Right atrium auricular region (tissue), 2 donors: ENCODE data around the gene PRR15L. TPM values are rescaled to one million over a fixed set of nuclear protein-coding genes. Genes with fewer than 3 reads are reported as not detected.
"Not testable (repeated sequence)": the region's sequence is repeated elsewhere in the genome, so short reads cannot be mapped to it uniquely, and the experiment has no call there.

ENCODE experiments used
- DNase-seq: peaks from one replicate; pipeline ENCODE4 v3.0.0-alpha.2; 2019; ENCODE audit warnings: low spot score
- H3K27ac ChIP-seq, 2 donors: fragments of 200-600 bp; sonication (generic); 1 replicate in 1 of 2; 2 replicates in 1 of 2; pipeline ENCODE4 v1.5.1; 2016 to 2019
- H3K27me3 ChIP-seq, 2 donors: fragments of 200-600 bp; sonication (generic); one replicate each; pipeline versions ENCODE4 v1.5.1 to v1.6.0; 2017 to 2019
- H3K36me3 ChIP-seq: fragments of 200-600 bp; sonication (generic); one replicate; pipeline ENCODE4 v1.5.1; 2016
- H3K4me1 ChIP-seq, 2 donors: fragments of 200-600 bp; sonication (generic); one replicate each; pipeline versions ENCODE4 v1.5.1 to v1.6.0; 2017 to 2019
- H3K4me3 ChIP-seq, 2 donors: fragments of 200-600 bp; sonication (generic); 1 replicate in 1 of 2; 2 replicates in 1 of 2; pipeline ENCODE4 v1.5.1; 2017 to 2019; ENCODE audit warnings: mild to moderate bottlenecking in 1 of 2, moderate library complexity in 1 of 2
- H3K9me3 ChIP-seq, 2 donors: fragments of 200-600 bp; sonication (generic); one replicate each; pipeline ENCODE4 v1.5.1; 2019
- total RNA-seq, 2 donors: library from RNA; depleted of rRNA; stranded (reverse); fragments of >200 nt; gene quantifications; one replicate each; pipeline ENCODE4 v1.1.0, GENCODE V29; 2016
- TF ChIP-seq, protein P1 (sequence below), 2 donors: fragments of 200-600 bp; sonication (generic); IDR thresholded peaks; one replicate each; pipeline ENCODE4 v1.5.1; 2019; ENCODE audit warnings: antibody characterized with exemption in 2 of 2

PRR15L gene
- total RNA-seq, 2 donors from 2014 or later: 1.2 to 6.5 TPM

- Histone ChIP-seq H3K27ac (no peak overlapping the region), H3K9me3 (no peaks in the 10 kb centered on the region), H3K36me3 (no peaks in the 10 kb centered on the region), H3K4me1 (peaks cover 0 to 12% of the 10 kb centered on the region in 2 donors), H3K4me3 (no peak overlapping the region), H3K27me3 (no peaks in the 10 kb centered on the region)
- no peak for DNase-seq
- TF ChIP-seq, protein P1, sequence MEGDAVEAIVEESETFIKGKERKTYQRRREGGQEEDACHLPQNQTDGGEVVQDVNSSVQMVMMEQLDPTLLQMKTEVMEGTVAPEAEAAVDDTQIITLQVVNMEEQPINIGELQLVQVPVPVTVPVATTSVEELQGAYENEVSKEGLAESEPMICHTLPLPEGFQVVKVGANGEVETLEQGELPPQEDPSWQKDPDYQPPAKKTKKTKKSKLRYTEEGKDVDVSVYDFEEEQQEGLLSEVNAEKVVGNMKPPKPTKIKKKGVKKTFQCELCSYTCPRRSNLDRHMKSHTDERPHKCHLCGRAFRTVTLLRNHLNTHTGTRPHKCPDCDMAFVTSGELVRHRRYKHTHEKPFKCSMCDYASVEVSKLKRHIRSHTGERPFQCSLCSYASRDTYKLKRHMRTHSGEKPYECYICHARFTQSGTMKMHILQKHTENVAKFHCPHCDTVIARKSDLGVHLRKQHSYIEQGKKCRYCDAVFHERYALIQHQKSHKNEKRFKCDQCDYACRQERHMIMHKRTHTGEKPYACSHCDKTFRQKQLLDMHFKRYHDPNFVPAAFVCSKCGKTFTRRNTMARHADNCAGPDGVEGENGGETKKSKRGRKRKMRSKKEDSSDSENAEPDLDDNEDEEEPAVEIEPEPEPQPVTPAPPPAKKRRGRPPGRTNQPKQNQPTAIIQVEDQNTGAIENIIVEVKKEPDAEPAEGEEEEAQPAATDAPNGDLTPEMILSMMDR (IDR thresholded peaks at IDR 0.05): no peak
Measured at GRCh38 chr17:47935961-47936360, 21.7 kb downstream of the PRR15L start.

DNA sequence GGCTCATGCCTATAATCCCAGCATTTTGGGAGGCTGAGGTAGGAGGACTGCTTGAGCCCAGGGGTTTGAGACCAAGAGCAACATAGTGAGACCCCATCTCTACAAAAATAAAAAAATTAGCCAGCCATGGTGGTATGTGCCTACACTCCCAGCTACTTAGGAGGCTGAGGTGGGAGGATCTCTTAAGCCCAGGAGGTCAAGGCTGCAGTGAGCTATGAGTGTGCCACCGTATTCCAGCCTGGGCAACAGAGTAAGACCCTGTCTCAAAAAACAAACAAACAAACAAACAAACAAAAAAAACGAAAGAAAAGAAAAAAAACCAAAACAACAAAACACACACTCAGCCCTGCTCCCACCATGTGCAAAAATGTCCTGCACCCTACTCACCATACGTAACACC is 22.2 kb downstream of the PRR15L start:
- H3K4me3 ChIP-seq, H3K4me1 ChIP-seq, H3K9me3 ChIP-seq, H3K36me3 ChIP-seq, H3K27me3 ChIP-seq, DNase-seq, H3K27ac ChIP-seq: not testable (repeated sequence)

DNA sequence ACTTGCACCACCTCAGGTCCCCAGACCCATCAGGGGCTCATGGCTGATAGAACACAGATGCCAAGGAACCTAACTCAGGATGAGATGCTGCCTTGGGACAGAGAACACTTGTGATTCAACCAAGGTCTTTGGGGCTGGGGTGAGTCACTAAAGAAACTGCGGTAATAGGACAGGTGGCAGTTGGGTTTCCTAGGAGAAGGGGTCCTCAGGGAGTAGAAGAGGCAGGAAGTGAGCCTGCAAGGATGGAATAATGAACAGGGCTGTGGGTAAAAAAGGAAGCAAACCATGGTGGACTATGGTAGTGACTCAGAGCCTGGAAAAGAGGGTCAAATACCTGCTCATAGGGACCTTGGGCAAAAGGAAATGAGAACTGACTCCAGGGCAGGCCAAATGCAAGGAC is 22.8 kb downstream of the PRR15L start:
- DNase-seq: no peak
- Histone ChIP-seq H3K27ac (no peak overlapping the region), H3K4me3 (no peak overlapping the region), H3K4me1 (peaks cover 0 to 5% of the 10 kb centered on the region in 2 donors), H3K36me3 (no peaks in the 10 kb centered on the region), H3K9me3 (no peaks in the 10 kb centered on the region), H3K27me3 (no peaks in the 10 kb centered on the region)
- TF ChIP-seq, protein P1 (IDR thresholded peaks at IDR 0.05): no peak

GRCh38 chr17:47931848-47932247 is 25.8 kb downstream of the PRR15L start:
- Histone ChIP-seq H3K4me1 (peaks cover 0 to 10% of the 10 kb centered on the region in 2 donors), H3K27ac (no peak overlapping the region), H3K9me3 (no peaks in the 10 kb centered on the region), H3K4me3 (no peak overlapping the region), H3K36me3 (peaks cover under 1% of the 10 kb centered on the region), H3K27me3 (no peaks in the 10 kb centered on the region)
- no peak for DNase-seq
- TF ChIP-seq, protein P1 (IDR thresholded peaks at IDR 0.05): no peak

DNA sequence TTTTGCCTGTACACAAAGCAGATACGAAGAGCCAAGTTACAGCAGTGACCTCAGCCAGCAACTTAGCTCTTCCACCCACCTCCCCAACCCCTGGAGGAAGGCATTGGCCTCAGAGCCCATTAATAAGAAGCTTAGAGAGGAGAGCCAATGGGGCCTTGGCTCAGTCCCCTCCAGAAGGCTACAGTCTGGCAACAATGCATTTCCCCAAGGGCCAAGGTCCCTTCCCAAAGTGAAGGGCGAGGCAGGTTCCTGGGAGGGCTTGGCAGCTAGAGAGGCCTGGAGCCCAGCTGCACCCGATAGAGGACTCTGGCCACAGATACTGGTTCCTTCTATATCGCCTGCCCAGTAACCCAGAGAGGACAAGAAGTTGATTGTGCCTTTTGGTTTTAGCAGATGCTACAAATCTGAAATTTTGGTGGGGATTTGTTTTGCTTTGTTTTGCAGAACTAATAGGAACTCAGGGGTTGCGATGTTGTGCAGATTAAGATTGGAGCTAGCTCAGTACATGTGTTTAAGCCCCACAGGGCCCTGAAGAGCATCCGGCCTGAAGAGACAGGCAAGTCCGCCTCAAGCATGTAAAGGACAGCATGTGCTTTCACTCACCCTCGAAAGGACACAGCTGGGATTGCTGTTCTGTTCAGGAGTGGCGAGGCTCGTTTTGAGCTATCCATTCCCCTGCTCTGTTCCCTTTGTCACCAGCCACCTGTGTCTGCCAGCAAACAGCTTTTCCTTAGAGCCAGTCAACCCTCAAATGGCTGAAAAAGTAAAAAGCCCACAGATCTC is 28.3 kb downstream of the PRR15L start:
- Histone ChIP-seq H3K9me3 (no peaks in the 10 kb centered on the region), H3K36me3 (peaks cover 25% of the 10 kb centered on the region), H3K27me3 (no peaks in the 10 kb centered on the region), H3K4me3 (no peak overlapping the region), H3K4me1 (peaks cover 0 to 6% of the 10 kb centered on the region in 2 donors), H3K27ac (no peak overlapping the region)
- no peak for DNase-seq
- TF ChIP-seq, protein P1 (IDR thresholded peaks at IDR 0.05): no peak

GRCh38 chr17:47928415-47928814 is 29.3 kb downstream of the PRR15L start:
- Histone ChIP-seq H3K27ac (no peak overlapping the region), H3K4me1 (peaks cover 0 to 6% of the 10 kb centered on the region in 2 donors), H3K36me3 (peaks cover 35% of the 10 kb centered on the region), H3K9me3 (no peaks in the 10 kb centered on the region), H3K4me3 (no peak overlapping the region), H3K27me3 (no peaks in the 10 kb centered on the region)
- no peak for DNase-seq
- TF ChIP-seq, protein P1 (IDR thresholded peaks at IDR 0.05): no peak
